Activated gamma-delta T cell treated with Interleukin-2 at 50 U/mL for 16 hours (primary cell): Measurements from ENCODE around the gene AOPEP.

Source experiments
- DNase-seq: peaks from one replicate; pipeline ENCODE4 v3.0.0-alpha.2; 2020

AOPEP gene

DNA sequence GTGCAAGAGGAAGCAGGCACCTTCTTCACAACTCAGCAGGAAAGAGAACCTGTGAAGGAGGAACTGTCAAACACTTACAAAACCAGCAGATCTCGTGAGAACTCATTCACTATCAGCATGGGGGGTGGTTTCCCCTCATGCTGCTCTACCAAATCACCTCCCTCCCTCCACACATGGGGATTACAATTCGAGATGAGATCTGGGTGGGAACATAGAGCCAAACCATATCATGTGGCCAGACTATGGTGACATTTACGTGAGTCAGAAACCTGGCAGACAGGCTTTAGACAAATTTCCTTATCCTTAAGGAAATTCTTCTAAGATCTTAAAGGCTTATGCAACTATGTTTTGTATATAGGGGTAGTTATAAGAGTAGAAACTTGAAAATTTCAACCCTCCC lies 8.7 kb upstream of the AOPEP start:
- no peak for DNase-seq

DNA sequence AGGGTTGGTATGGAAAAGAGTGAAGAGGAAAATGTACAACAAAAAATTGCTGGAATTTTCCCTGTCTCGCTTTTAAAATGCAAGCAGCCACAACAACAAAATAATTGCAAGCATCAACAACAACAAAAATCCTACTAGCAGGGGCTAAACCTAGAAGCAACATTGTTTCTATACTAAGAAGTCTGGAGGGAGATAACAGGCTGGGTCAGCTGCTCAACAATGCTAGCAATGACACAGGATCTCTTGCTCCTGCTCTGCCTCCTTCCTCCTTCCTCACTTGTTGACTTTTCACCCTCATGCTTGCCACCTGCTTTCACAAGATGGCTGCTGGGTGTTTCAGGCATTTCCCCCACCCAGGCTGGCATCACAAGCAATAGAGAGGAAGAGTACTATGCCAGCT lies 7.6 kb upstream of the AOPEP start:
- no peak for DNase-seq

DNA sequence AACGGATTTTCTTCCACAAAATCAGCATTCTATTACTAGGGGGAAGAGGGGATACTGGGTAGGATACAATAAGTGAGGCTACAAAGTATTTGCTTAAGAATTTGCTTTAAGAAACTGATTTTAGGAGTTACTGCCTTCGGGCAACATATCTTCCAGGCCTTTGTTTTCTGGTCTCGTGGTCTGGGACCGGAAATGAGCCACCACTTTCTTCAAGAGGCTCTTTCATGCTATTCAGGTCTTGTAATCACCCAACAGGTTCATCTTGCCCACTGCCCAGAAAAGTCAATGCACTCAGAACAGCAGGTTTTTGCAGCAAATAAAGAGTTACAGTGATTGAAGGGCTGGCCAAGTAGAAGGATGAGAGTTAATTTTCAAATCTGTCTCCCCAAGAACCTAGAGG lies 6.6 kb upstream of the AOPEP start:
- DNase-seq: no peak

DNA sequence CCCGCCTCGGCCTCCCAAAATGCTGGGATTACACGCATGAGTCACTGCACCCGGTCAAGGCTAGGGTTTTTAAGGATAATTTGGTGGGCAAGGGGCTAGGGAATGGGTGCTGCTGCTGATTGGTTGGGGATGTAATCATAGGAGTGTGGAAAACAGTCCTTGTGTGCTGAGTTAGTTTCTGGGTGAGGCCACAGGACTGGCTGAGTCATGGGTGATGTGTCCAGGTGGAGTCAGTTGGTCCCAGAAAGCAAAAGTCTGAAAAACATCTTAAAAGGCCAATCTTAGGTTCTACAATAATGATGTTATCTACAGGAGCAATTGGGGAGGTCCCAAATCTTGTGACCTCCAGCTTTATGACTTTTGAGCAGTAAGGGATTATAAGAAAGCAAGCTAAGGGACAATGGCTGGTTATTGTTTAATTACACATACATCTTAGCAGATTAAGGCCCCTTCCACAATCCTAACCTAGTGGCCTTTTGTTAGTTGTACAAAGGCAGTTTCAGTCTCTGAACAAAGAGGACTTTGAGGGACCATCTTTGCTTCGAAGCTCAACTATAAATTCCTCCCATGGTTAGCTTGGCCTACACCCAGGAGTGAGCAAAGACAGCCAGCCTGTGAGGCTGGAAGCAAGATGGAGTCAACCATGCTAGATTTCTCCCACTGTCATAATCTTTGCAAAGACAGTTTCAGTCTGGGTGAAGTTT lies 5.5 kb upstream of the AOPEP start:
- DNase-seq: no peak

DNA sequence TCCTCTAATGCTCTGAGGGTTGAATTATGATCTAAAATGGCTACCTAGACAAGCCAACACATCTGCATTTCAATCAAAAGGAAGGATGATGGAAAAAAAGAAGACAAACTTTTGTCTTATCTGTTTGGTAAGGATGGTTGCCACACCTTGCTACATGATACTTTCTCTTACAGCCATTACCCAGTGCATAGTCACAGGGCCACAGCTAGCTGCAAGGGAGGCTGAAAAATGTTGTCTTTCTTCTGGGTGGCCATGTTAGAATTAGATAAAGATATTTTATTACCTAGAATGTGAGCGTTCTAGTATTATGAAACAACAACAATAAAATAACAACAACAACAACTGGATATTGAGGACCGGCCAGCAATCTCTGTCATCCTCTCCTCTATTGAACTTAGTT lies 4.7 kb upstream of the AOPEP start:
- no peak for DNase-seq

DNA sequence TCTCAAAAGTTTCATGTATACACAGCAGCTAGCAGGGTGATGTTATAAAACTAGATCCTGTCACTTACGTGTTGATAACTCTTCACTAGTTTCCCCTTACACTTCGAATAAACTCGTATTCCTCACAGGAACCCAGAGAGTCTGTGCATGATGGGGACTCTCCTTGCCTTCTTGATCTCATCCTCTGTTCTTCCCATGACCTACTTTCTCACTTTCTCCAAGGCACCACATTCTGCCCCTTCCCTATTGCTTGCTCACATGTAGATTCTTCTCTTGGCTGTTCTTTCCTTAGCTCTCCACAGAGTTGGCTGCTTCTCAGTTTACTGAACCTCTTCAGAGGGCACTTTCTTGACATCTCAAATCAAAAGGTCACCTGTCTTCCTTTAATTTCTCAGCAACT lies 1.2 kb upstream of the AOPEP start:
- DNase-seq: no peak

DNA sequence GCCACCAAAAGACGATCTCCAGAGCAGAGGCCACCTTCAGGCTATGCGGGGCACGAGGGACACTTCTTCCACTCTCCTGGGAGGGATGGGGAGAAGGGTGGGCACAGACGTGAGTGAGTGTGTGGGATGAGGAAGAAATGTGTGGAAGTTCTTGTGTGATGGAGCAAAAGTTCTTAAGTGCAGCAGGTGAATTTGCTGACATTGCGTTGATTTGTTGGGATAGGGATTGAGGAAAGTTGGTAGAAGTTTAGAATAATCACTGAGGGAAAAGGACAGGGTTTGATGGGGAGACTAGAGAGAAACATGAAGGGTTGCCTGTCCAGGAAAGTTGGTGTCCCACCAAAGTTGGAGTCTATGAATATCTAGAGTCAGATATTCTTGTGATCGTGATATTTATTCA lies 2.2 kb downstream of the AOPEP start:
- DNase-seq: no peak

DNA sequence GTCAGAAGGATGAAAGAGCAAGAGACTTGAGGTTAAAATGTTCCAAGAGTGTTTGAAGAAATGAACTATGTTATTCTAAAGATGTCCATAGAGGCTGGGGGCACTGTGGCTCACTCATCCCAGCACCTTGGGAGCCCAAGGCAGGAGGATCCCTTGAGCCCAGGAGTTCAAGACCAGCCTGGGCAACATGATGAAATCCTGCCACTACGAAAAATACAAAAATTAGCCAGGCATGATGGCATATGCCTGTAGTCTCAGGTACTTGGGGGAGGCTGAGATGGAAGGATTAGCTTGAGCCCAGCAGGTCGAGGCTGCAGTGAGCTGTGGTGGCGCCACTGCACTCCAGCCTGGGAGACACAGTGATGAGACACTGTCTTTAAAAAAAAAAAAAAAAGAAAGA lies 2.7 kb downstream of the AOPEP start:
- DNase-seq: no peak

DNA sequence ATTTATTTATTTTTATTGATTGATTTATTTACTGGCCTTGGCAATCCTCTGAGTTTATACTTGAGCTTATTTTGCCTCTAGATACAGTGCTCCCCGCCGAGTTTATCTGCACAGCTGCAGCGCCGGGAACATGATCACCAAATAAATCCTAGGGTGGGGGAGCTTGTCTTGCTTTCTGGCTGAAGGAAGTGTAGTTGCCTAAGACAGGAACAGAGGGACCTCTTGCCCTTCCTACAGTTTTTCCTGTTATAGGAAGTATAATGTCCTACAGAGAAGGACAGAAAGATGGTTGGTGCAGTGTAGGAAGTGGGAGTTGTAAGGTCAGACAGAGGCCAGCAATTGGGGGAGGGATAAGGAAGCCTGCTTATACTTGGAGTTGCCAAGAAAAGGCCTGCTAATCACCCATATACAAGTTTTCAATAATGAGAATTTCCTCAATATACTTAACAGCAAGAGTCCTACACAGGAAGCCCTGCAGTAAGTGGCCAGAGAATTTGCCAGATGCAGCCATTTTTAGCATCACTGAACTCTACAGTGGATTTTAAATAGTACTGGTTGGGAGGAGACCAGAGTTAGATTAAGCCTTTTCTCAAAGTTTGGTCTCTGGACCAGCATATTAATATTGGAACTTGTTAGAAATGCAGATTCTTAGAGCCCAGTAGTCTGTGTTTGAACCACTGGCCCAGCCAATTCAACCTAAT lies 7.7 kb downstream of the AOPEP start:
- DNase-seq: no peak

DNA sequence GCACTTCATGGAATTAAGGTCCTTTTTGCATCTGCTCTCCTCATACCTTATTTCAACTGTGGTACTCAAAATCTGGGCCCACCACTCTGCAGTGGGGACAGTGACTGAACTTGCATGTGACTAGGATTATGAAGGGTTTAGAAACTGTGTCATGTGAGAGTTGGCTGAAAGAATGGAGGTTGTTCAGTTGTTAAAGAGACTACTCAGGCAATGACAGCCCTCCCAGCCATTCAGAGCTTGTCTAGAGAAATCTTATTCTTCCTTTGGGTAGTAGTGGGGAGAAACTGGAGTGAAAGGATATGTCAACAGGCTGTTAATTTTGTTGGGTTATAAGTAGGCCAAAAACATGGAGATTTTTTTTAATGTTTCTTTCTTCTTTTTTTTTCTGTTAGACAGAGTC lies 10.3 kb downstream of the AOPEP start:
- no peak for DNase-seq

DNA sequence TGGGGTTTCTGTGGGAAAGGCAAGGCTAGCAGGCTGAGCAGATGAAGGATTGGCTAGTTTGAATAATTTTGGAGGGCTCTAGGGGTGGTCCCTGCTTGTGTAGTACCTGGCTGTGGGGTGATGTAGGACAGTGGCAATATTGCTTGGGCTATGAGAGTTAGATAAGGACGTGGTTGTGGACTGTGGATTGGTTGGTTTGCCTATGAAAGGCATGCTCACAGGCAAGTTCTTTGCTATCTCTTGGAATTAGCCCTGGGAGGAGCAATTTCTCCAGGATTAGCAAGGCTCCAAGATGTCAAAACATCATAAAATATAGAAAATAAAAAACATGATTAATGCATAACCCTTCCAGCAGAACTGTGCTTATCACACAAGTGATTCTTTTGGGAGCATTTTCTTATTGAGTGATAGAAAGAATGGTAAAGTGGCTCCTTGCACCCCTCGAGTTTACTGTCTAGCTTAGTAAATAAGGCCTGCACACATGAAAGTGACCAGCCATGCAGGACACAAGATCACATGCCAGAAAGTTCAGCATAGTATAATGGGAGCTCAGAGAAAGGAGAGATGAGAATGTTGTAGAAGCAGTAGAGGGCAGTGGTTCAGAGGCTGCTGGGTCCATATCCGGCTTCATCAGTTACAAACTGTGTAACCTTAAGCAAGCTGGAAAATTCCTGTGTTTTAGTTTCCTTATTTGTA lies 13.8 kb downstream of the AOPEP start:
- no peak for DNase-seq

DNA sequence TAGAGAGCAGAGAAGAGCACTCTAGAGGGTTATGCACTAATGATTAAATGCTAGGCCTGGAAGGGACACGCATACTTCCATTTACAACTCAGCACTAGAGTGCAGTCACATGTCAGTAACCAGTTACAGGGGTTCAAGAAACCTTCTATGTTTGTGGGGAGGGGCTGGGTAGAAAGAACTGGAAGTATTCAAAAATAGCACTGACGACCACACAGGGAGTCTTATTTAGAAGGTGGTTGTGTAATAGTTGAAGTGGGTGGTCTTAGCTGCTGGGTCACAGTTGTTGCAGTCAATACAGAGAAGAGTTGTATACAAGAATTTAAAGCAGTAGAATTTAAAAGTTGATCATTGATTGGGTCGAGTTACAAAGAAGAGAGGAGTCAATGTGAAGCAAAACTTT lies 15.4 kb downstream of the AOPEP start:
- no peak for DNase-seq

DNA sequence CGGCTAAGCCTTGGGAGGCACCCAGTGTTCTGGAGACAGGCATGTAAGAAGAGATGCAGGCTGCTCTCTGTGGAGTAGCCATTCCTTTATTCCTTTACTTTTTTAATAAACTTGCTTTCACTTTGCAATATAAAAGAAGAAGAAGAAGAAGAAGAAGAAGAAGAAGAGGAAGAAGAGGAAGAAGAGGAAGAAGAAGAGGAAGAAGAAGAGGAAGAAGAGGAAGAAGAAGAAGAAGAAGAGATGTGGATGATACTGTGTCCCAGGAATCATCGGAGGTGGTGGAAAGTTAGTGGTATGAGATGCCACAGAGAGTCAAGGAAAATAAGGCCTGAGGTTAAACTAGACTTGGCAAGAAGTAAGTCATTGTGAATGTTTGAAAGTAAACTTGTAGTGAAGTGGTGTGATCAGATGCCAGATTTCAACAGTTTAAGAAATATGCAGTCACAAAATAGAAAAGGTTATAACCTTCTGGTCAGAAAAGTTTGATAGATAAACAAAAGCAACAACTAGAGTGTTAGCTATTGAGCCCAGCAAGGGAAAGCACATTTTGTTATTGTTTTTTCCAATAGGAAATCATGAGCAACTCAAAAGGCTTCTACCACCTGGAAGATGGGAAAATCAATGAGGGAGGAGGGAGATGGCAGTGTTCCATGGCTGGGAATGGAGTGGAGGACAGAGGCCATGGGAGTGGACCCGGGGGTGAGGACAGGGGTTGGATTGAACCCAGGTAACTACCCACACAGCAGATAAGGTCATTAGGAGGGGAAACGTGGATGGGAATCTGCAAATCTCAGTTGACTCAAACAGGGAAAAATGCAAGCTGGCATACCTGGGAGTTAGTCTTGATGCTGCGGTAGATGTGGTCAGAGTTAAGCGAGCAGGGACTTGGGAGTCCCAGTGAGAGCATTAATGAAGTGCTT lies 16.8 kb downstream of the AOPEP start:
- DNase-seq: no peak

DNA sequence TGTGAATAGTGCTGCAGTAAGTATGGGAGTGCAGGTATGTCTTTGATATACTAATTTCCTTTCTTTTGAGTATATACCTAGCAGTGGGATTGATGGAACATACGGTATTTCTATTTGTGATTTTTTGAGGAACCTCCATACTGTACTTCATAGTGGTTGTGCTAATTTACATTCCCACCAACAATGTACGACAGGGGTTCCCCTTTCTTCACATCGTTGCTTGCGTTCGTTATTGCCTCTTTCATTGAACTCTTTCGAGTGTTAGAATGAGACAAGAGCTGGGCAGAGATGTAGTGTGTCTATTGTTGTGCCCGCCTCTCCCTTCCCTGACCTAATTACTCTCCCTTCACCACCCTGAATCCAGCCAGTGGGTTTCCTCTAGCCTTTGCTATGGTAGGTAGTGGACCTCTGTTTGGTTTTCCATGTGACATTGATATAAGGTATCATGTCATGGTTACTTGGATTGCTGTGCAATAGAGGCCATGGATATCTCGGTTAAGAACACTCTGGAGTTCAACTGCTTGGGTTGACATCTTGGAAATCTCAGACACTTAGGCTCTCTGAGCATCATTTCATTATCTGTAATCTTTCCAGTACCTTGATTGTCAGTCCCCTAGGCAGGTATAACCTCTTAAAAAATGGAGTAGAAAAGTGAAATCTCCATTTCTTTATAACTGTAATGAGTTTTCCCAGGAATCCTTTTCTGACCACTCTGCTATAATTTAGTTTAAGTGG lies 19.5 kb downstream of the AOPEP start:
- no peak for DNase-seq

DNA sequence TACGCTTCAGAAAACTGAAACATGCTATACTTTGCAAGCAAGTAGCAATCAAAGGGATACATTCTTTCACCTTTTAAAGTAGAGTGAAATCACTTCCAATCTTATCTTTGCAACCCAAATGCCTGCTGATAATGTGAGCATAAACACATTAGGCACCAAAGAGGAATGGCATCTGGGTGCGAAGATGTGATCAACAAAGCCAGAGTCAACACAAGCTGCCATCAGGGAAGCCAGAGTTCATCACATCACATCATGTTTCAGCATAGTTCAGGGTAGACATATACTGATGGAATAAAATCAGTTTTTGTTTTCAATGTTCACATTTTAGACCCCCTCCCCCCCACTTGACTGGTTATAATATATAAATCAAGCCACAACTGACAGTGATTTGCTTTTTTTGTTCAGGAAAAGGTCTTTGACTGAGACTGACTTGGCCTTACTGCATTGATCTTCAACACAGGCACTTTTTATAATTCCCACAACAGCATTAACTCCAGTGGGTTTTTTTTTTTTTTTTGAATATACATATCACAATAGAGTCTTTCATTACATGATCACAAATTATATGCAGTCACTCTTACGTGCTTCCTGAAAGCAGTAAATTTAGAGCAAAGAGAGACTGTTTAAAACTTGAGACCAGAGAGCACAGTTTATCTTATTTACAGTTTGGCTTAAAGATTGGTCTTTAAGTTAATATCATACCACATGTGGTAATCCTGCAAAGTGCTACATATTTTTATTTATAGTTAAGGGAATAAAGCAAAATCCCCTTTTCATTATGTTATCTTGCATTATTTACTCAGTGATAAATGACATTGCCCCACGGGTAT lies 20.3 kb downstream of the AOPEP start:
- no peak for DNase-seq

DNA sequence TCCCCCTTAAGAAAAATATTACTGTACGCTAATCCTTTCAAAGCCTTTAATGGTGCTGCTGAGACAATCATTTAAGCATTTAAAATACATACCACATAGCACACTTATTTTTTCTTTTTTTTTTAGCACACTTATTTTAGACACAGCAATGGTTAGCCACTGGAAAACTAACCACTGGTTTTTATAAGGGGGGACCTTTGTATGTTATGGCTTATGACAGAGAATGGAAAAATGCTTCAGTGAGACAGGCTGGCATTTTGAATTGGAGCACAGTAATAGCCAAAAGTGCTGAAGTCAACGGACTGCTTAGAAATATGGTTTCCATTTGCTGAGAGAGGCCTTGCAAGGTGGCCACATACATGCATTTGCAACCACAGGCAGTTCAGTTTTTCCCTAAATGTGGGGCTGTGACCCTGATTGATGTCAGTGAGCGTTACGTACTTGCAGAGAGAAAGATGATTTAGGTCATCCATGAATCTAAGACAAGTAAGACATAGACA lies 28.5 kb downstream of the AOPEP start:
- DNase-seq: no peak

DNA sequence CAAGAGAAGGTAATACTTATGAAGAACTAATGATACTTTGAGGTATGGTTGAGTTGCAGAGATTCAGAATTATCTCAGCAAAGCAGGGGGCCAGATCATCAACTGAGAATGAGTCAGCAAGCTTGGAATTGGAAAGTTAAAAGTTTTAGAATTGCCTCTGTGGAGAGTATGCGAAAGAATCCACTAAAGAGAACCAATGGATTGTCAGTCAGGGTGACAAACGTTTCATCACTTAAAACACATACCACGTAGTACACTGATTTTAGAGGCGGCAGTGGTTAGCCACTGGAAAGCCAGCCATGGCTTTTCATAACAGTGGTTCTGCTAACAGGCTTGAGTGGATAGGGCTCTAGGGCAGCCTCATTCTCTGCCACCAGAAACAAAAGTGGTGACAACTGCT lies 30.7 kb downstream of the AOPEP start:
- DNase-seq: no peak

DNA sequence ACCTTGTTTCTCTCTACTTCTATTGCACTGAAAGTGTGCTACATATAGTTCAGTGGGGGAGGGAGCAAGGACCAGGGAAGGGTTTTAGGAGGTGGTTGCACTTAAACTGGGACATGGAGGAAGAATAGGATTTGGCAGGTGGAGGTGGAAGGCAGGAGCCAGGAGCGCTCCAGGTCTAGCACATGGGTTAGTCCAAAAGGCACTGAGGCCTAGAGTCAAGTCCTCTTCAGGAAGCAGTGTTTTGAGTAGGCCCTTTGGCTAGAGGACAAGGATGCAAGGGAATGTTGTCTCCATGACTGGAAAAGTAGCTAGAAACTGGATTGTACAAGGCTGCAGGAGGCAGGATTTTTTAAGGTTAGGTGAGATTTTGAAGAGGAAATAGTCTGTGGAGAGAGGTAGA lies 31.5 kb downstream of the AOPEP start:
- DNase-seq: no peak

DNA sequence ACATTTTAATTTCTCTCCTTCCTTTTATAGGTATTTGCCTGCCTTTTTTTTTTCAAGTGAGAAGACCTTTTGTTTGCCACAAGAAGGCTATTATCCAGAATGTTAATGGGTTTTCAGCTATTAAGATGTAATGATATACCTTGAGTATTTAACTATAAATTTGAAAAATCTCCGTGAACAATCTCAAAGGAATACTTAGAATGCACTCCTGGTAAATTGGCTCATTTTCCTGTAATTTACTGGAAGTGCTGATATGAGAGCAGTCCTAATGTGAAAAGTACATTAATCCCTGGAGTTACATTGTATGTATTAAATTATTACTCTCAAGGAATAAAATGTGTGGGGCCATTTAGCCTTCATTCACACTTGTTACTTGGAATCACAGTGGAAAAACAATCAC lies 32.4 kb downstream of the AOPEP start:
- DNase-seq: no peak

DNA sequence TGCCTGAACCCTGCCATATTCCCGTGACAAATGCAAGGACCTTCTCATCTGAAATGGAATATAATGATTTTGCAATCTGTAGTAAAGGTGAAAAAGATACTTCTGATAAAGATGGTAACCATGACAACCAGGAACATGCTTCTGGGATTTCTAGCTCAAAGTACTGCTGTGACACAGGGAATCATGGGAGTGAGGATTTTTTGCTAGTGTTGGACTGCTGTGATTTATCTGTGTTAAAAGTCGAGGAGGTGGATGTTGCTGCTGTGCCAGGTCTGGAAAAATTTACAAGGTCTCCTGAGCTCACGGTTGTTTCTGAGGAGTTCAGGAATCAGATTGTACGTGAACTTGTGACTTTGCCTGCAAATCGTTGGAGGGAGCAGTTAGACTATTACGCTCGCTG lies 33.5 kb downstream of the AOPEP start:
- DNase-seq: no peak

DNA sequence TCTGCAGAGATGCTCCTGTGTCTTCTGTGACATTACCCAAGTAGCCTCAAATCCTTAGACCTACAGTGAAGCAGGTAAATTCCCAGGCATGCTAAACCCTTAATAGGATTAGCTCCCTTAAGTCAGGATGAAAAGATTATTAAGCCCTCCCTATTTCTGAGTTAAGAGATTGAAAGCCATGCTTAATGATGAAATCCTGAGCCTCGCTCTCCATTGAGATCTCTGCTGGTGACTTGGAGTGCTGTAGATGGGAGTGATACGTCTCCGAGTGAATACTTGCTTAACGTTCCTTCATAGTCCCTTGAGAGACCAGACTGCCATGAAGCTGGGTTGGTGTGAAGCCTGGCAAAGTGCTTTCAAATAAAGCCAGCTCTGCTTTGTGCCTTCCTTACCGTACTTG lies 34.2 kb downstream of the AOPEP start:
- DNase-seq: no peak
